Colonic mucosa (tissue), 4 donors: ENCODE measurements around the gene PHIP. TPM values are rescaled to one million over a fixed set of nuclear protein-coding genes. Genes with fewer than 3 reads are reported as not detected.

Source experiments
- DNase-seq: peaks from one replicate; pipeline ENCODE4 v3.0.0-alpha.2; 2020
- H3K27ac ChIP-seq: fragments of 200-600 bp; one replicate; pipeline ENCODE4 v1.8.0; 2021
- H3K27me3 ChIP-seq: fragments of 200-600 bp; one replicate; pipeline ENCODE4 v1.8.0; 2021
- H3K36me3 ChIP-seq: fragments of 200-600 bp; one replicate; pipeline ENCODE4 v1.8.0; 2021
- H3K4me1 ChIP-seq: fragments of 200-600 bp; one replicate; pipeline ENCODE4 v1.8.0; 2021; ENCODE audit warnings: mild to moderate bottlenecking
- H3K4me3 ChIP-seq: fragments of 200-600 bp; one replicate; pipeline ENCODE4 v1.8.0; 2021
- H3K9ac ChIP-seq, 2 donors: one replicate each; pipeline ENCODE4 v1.7.0; 2013; ENCODE audit warnings: control low read depth in 2 of 2, low read depth in 2 of 2, low read length in 2 of 2
- H3K9me3 ChIP-seq: fragments of 200-600 bp; one replicate; pipeline ENCODE4 v1.8.0; 2021
- intact Hi-C: fragments of 100-400 bp; cut with DNase I; formaldehyde crosslinking; loops from one replicate; pipeline ENCODE4 v1.14.1; 2022
- total RNA-seq, 2 donors: library from RNA; stranded (reverse); fragmentation: NEBNext Ultra II Directional in 1 of 2; extraction: Animal tissue kit (Norgen Biotek cat#: 25700) in 1 of 2; gene quantifications; one replicate each; pipeline ENCODE4 v1.2.1, GENCODE V29; 2021
- TF ChIP-seq, protein P1 (sequence below): fragments of 200-600 bp; IDR thresholded peaks from one replicate; pipeline ENCODE4 v1.8.0; 2022; ENCODE audit warnings: antibody characterized with exemption, mild to moderate bottlenecking
- donor health status: healthy.
- donor health status: DM: no; HTN: no; CAD: no.
- donor health status: DM: no; HTN: no; CAD: no.

The PHIP gene
- total RNA-seq, 2 donors from 2014 or later, result 19.3 to 20.5 TPM

DNA sequence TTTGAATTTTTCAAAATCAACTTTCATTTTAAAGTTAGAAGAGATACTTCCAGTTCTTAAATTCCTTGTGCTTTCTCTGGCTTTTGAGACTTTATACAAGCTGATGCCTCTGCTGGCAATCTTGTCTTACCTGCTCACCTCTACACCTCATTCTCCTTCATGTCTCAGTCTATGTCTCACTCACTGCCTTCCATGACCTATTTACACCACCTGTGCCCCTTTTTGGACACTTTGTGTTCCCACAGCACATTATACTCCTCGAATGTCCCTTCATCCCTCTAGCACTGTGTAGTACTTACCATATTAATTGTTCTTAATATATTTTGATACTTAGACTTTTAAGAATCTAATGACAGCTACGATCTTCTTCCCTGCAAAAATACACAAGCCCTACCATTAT lies 15.3 kb downstream of the PHIP start:
- Histone ChIP-seq H3K4me3 (no peak overlapping the region), H3K4me1 (no peaks in the 10 kb centered on the region), H3K9me3 (no peaks in the 10 kb centered on the region), H3K27ac (no peak overlapping the region), H3K9ac (no peak overlapping the region), H3K36me3 (peaks cover 6% of the 10 kb centered on the region), H3K27me3 (no peaks in the 10 kb centered on the region)
- intact Hi-C loops, result loop anchor here (10.0 kb wide), 1 partner anchor 98 kb away; no protein-coding TSS in a partner anchor
- DNase-seq, result no peak
- TF ChIP-seq, protein P1, sequence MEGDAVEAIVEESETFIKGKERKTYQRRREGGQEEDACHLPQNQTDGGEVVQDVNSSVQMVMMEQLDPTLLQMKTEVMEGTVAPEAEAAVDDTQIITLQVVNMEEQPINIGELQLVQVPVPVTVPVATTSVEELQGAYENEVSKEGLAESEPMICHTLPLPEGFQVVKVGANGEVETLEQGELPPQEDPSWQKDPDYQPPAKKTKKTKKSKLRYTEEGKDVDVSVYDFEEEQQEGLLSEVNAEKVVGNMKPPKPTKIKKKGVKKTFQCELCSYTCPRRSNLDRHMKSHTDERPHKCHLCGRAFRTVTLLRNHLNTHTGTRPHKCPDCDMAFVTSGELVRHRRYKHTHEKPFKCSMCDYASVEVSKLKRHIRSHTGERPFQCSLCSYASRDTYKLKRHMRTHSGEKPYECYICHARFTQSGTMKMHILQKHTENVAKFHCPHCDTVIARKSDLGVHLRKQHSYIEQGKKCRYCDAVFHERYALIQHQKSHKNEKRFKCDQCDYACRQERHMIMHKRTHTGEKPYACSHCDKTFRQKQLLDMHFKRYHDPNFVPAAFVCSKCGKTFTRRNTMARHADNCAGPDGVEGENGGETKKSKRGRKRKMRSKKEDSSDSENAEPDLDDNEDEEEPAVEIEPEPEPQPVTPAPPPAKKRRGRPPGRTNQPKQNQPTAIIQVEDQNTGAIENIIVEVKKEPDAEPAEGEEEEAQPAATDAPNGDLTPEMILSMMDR, result no peak

- DNase-seq, result no peak
- no peaks in the 10 kb centered on the region for H3K27me3 ChIP-seq
- no peak overlapping the region for H3K4me3 ChIP-seq
- intact Hi-C loops, result no loop called here
- H3K9ac ChIP-seq, result no peak overlapping the region
- H3K36me3 ChIP-seq, result peaks cover 6% of the 10 kb centered on the region
- TF ChIP-seq, protein P1, result no peak
- no peaks in the 10 kb centered on the region for H3K4me1 ChIP-seq
- no peaks in the 10 kb centered on the region for H3K9me3 ChIP-seq
- H3K27ac ChIP-seq, result no peak overlapping the region
Observed at GRCh38 chr6:79057746-79058145, 20.3 kb downstream of the PHIP start.

DNA sequence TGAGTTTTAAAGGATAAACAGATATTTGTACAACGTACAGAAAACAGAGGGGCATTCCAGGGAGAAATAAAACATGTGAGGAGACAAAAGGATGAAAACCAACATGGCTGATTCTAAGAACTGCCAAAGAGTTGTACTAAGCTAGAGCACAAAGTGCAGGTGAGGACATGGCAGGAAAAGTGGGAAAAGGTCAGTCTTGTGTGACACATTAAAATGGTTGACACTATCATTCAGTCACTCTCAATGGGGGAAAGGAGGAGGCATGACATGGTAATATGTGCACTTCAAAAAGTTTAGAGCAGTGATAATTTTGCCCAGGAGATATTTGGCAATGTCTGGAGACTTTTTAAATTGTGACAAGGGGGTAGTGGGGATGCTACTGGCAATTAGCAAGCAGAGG lies 21.8 kb downstream of the PHIP start:
- TF ChIP-seq, protein P1, result no peak
- no peak overlapping the region for H3K4me3 ChIP-seq
- no peaks in the 10 kb centered on the region for H3K27me3 ChIP-seq
- intact Hi-C loops, result no loop called here
- no peak for DNase-seq
- H3K4me1 ChIP-seq, result no peaks in the 10 kb centered on the region
- H3K9ac ChIP-seq, result no peak overlapping the region
- peaks cover 6% of the 10 kb centered on the region for H3K36me3 ChIP-seq
- H3K9me3 ChIP-seq, result no peaks in the 10 kb centered on the region
- H3K27ac ChIP-seq, result no peak overlapping the region

DNA sequence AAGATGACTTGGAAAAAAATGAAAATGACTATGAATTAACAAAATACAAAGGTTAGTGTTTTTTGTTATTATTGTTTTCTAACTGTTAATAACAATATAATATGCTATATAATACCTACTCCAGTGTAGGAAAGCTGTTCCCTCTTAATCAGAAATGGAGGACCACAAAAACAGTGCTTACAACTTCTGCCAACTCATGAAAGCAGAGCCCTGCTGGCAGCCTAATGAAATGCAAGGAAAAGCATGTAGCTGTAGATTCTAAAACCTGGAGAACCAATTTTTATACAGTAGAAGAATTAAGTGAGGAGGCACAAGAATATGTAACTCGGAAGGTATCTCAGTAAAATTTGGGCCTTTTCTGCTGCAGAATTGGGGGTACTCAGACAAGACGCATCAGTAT lies 29.4 kb downstream of the PHIP start:
- Histone ChIP-seq H3K4me1 (no peaks in the 10 kb centered on the region), H3K9me3 (no peaks in the 10 kb centered on the region), H3K36me3 (no peaks in the 10 kb centered on the region), H3K9ac (no peak overlapping the region), H3K4me3 (no peak overlapping the region), H3K27ac (no peak overlapping the region), H3K27me3 (no peaks in the 10 kb centered on the region)
- no peak for DNase-seq
- TF ChIP-seq, protein P1, result peak; percentile 26
- intact Hi-C loops, result no loop called here

DNA sequence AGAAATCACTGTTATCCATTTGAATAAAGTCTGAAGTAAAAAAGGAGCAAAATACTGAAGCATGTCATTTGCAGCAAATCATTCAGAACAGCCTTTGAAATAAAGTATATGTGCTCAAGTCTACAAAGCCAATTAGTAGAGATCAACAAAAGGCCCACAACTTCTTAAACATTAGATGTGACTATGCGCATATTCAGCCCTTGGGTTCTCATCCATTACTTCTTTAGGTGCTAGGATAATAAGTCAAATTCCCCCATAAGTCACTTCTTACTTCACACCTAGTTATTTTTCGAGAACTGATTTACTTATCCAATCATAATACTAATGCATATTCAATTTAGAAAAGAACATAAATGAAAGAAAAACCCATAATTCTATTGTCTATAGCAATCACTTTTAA lies 31.0 kb downstream of the PHIP start:
- no peak overlapping the region for H3K4me3 ChIP-seq

More for the DNA sequence above, 31.0 kb downstream of the PHIP start:
- Histone ChIP-seq H3K9ac (no peak overlapping the region), H3K27me3 (no peaks in the 10 kb centered on the region), H3K27ac (no peak overlapping the region), H3K9me3 (no peaks in the 10 kb centered on the region), H3K4me1 (no peaks in the 10 kb centered on the region), H3K36me3 (no peaks in the 10 kb centered on the region)
- no peak for DNase-seq
- TF ChIP-seq, protein P1, result no peak
- intact Hi-C loops, result no loop called here
